ENCODE data around the gene PIEZO2.

The PIEZO2 gene

GRCh38 chr18:10707294-10707693 lies 442.1 kb downstream of the PIEZO2 start:
- no peak for DNase-seq (ENCODE audit: low spot score)
- no peak for TF ChIP-seq CTCF (IDR thresholded peaks at IDR 0.05; ENCODE audit: extremely low read depth, missing control alignments)

DNA sequence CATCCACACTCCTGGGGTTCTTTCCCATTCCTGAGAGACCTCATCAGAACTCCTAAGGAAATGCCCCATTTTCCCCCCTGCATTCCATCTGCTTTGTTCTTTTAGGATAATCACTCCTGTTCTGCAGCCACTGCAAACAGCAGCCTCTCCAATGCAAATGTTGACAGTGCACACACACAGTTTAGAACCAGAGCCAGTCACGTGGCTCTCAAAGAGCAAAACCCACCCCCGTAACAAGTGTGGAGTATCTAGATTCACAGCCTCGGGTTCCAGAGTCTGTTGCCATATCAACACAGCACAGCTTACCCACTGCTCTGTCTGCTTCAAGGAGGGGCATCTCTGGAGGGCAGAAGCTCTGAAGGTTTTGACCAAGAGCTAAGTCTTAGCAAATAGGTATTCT lies 443.6 kb downstream of the PIEZO2 start:
- no peak for TF ChIP-seq CTCF (IDR thresholded peaks at IDR 0.05; ENCODE audit: extremely low read depth, missing control alignments)
- no peak for DNase-seq (ENCODE audit: low spot score)

- no peak for TF ChIP-seq CTCF (IDR thresholded peaks at IDR 0.05; ENCODE audit: extremely low read depth, missing control alignments)
- DNase-seq (ENCODE audit: low spot score) = no peak
These were observed 444.1 kb downstream of the PIEZO2 start for GRCh38 chr18:10705291-10705690.

DNA sequence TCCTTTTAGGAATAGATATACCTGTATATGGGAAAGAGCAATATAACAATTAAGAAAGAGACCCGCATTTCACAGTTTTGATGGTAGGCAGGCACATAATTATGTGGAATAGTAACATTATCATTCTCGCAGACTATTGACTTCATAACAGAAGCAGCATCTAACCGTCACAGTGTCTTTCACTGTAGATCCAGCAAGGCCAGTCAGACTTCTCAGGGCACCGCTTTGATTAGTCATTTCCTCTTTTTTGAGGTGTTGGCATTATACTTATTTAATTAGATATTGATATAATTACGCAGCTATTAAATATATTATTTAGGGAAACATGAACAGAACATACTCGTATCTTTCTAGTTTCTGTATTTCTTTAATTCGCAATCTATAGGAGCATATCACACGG lies 447.2 kb downstream of the PIEZO2 start:
- no peak for DNase-seq (ENCODE audit: low spot score)
- no peak for TF ChIP-seq CTCF (IDR thresholded peaks at IDR 0.05; ENCODE audit: extremely low read depth, missing control alignments)

DNA sequence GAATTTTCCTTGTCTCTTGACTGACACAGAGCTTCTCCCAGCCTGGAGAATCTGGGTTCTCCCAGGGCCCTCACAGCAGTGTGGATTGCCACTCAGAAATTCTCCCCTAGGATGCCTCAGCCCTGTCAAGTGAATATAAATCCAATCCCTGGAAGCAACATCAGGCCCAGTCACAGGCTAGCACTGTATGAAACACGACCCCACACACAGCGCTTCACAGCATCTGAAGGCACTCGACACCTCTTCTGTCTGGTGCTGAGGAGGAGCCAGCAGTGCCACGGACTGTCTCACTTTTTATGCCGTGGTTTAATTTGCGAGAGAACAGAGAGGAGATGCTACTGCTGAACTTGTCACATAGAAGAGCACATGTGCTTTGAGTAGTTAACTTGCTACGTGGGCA lies 459.0 kb downstream of the PIEZO2 start:
- no peak for TF ChIP-seq CTCF (IDR thresholded peaks at IDR 0.05; ENCODE audit: extremely low read depth, missing control alignments)

DNA sequence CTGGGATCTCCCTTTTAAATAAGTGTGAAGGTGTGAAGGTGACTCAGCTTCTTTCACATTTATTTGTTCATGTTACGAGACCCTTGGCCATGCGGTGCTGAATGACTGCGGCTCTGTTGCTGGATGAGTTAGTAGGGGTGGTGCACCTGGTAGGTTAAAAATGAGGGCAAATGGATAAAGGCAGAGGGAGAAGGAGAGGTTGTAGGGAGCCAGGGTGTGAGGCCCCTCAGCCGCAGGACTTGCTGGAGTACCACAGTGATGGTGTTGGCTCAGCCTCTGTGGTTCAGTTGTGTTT lies 459.4 kb downstream of the PIEZO2 start:
- no peak for TF ChIP-seq CTCF (IDR thresholded peaks at IDR 0.05; ENCODE audit: extremely low read depth, missing control alignments)
- no peak for DNase-seq (ENCODE audit: low spot score)

More for the DNA sequence above, 459.0 kb downstream of the PIEZO2 start:
- no peak for DNase-seq (ENCODE audit: low spot score)

DNA sequence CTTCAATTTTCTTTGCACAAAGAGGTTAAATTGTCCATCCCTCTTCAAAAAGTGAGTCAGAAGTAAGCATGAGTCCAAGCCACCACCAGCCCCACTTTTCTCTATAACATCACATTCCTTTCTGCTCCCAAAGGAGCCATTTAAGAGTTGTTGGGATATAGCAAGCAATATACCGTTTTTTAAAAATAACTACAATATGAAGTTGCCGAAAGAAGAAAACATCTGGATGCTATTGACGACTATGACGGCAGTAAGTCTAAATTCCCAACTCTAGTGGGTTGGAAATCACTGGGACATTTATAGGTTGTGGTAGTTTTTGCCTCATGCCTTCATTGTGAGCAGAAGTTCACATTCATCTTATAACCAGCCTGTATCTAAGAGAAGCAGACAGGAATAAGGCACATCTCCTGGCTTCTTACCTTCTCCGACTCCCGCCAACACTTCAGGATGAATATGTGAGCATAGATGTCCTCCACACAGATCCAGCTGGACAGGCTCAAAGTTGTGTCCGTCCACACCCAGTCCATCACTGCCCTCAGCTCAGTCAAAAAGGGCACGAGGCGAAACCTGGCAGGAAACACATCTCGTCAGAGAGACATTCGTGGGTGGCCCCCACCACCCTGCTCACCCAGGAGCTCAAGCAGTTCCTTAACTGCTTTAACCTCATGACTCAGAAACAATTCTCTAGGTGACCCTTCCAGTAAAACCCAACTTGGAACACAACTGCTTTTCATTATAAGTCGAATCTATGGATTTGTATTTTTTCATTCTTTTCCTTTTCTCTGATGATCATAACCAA lies 459.9 kb downstream of the PIEZO2 start:
- DNase-seq (ENCODE audit: low spot score) = no peak
- no peak for TF ChIP-seq CTCF (IDR thresholded peaks at IDR 0.05; ENCODE audit: extremely low read depth, missing control alignments)
